Neural progenitor cell (in vitro differentiated cells): Measurements from ENCODE around the gene ALKAL2.

ENCODE experiments used
- CTCF ChIP-seq: fragments of 200-600 bp; sonication (generic); IDR thresholded peaks from 2 replicates; pipeline ENCODE4 v1.5.1; 2017; ENCODE audit warnings: antibody characterized with exemption, mild to moderate bottlenecking
- EZH2 ChIP-seq: fragments of 200-600 bp; sonication (generic); IDR thresholded peaks from 2 replicates; pipeline ENCODE4 v1.6.1; 2017; ENCODE audit warnings: antibody characterized with exemption, mild to moderate bottlenecking, moderate library complexity

- no peak for TF ChIP-seq CTCF
- no peak for TF ChIP-seq EZH2
Measured at GRCh38 chr2:269356-270030, 18.4 kb downstream of the ALKAL2 start.
